Glomerular visceral epithelial cell (primary cell): ENCODE data around the gene BCAT1.
"Not testable (repeated sequence)": the region's sequence is repeated elsewhere in the genome, so short reads cannot be mapped to it uniquely, and the experiment has no call there.

Source experiments
- DNase-seq: peaks from one replicate; pipeline ENCODE4 v3.0.0-alpha.2; 2016; ENCODE audit errors: extremely low spot score

Gene BCAT1

GRCh38 chr12:24815114-24815423 lies 133.8 kb downstream of the BCAT1 start:
- DNase-seq, result no peak

- DNase-seq, result no peak
Measured at GRCh38 chr12:24814379-24815113, 134.4 kb downstream of the BCAT1 start.

- no peak for DNase-seq
Measured at GRCh38 chr12:24810378-24810777, 138.5 kb downstream of the BCAT1 start.

- DNase-seq, result not testable (repeated sequence)
Measured at GRCh38 chr12:24809306-24809705, 139.6 kb downstream of the BCAT1 start.

GRCh38 chr12:24808651-24809050 lies 140.2 kb downstream of the BCAT1 start:
- DNase-seq, result no peak

GRCh38 chr12:24806386-24806785 lies 142.5 kb downstream of the BCAT1 start:
- no peak for DNase-seq

GRCh38 chr12:24803430-24804245 lies 145.3 kb downstream of the BCAT1 start:
- DNase-seq, result no peak

- DNase-seq, result no peak
Measured at GRCh38 chr12:24798335-24798734, 150.6 kb downstream of the BCAT1 start.

- DNase-seq, result no peak
Measured at GRCh38 chr12:24797901-24798300, 151.0 kb downstream of the BCAT1 start.

- no peak for DNase-seq
Measured at GRCh38 chr12:24796876-24797275, 152.0 kb downstream of the BCAT1 start.

GRCh38 chr12:24795699-24796347 lies 153.1 kb downstream of the BCAT1 start:
- no peak for DNase-seq

- DNase-seq, result no peak
Measured at GRCh38 chr12:24791622-24792021, 157.3 kb downstream of the BCAT1 start.

GRCh38 chr12:24788886-24789285 lies 160.0 kb downstream of the BCAT1 start:
- no peak for DNase-seq

- no peak for DNase-seq
Measured at GRCh38 chr12:24780697-24781368, 168.1 kb downstream of the BCAT1 start.

- DNase-seq, result peak; percentile 52
Measured at GRCh38 chr12:24778486-24779304, 170.2 kb downstream of the BCAT1 start.

- DNase-seq, result no peak
Measured at GRCh38 chr12:24777359-24777758, 171.5 kb downstream of the BCAT1 start.

- DNase-seq, result no peak
Measured at GRCh38 chr12:24776861-24777260, 172.0 kb downstream of the BCAT1 start.

GRCh38 chr12:24775073-24775472 lies 173.8 kb downstream of the BCAT1 start:
- no peak for DNase-seq

- DNase-seq, result no peak
Measured at GRCh38 chr12:24773996-24774395, 174.9 kb downstream of the BCAT1 start.

- DNase-seq, result no peak
Measured at GRCh38 chr12:24772813-24773212, 176.1 kb downstream of the BCAT1 start.

GRCh38 chr12:24770821-24771220 lies 178.1 kb downstream of the BCAT1 start:
- no peak for DNase-seq
